HFFc6 (cell line): Measurements from ENCODE around the gene CA6. TPM values are rescaled to one million over a fixed set of nuclear protein-coding genes. Genes with fewer than 3 reads are reported as not detected.

Experiments
- DNase-seq: peaks from one replicate; pipeline ENCODE4 v3.0.0-alpha.2; 2018
- H3K27ac Mint-ChIP-seq: 2 replicates; pipeline ENCODE4 v1.8.0; 2020; ENCODE audit warnings: mild to moderate bottlenecking, mixed read lengths
- H3K27me3 Mint-ChIP-seq: 2 replicates; pipeline ENCODE4 v1.8.0; 2021; ENCODE audit warnings: mild to moderate bottlenecking, moderate library complexity, mixed read lengths; ENCODE audit not compliant: insufficient read depth
- H3K36me3 Mint-ChIP-seq: 2 replicates; pipeline ENCODE4 v1.8.0; 2021; ENCODE audit warnings: low read depth, mixed read lengths
- H3K4me1 Mint-ChIP-seq: 2 replicates; pipeline ENCODE4 v1.8.0; 2020; ENCODE audit warnings: low read depth, mixed read lengths
- H3K4me3 Mint-ChIP-seq: 2 replicates; pipeline ENCODE4 v1.8.0; 2020; ENCODE audit warnings: mild to moderate bottlenecking, moderate library complexity, mixed read lengths
- H3K9me3 Mint-ChIP-seq: 2 replicates; pipeline ENCODE4 v1.8.0; 2020; ENCODE audit warnings: mild to moderate bottlenecking, mixed read lengths
- total RNA-seq, 6 experiments: library from RNA; stranded (reverse); fragmentation: NEBNext Ultra II Directional; extraction: Animal tissue kit (Norgen Biotek cat#: 25700); gene quantifications; 2 replicates in 1 of 6; 3 replicates in 5 of 6; pipeline ENCODE4 v1.2.3, GENCODE V29; 2021
- TF ChIP-seq, protein P1 (sequence below): fragments of 200-600 bp; sonication (generic); IDR thresholded peaks from 2 replicates; pipeline ENCODE4 v1.5.0; 2021; ENCODE audit warnings: antibody characterized with exemption, mild to moderate bottlenecking

Gene CA6
- total RNA-seq, 6 experiments from 2014 or later, result not detected

DNA sequence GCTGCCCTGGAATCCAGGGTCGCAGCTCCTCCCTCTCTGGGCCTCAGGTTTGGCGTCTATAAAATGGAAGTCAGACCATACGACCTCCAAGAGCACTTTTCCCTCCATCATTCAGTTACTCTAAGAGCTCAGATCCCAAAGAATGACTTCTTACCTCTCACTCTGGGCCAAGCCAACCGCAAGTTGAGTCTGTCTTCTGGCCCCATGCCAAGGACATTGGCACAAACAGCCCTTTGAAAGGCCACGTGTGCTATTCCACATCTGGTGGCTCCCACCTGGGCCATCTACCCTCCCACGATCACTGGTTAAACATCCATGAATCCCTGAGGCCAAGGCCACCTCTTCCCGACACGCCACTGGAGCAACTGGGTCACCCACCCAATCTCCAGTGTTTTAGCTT lies 68.2 kb downstream of the CA6 start:
- TF ChIP-seq, protein P1, sequence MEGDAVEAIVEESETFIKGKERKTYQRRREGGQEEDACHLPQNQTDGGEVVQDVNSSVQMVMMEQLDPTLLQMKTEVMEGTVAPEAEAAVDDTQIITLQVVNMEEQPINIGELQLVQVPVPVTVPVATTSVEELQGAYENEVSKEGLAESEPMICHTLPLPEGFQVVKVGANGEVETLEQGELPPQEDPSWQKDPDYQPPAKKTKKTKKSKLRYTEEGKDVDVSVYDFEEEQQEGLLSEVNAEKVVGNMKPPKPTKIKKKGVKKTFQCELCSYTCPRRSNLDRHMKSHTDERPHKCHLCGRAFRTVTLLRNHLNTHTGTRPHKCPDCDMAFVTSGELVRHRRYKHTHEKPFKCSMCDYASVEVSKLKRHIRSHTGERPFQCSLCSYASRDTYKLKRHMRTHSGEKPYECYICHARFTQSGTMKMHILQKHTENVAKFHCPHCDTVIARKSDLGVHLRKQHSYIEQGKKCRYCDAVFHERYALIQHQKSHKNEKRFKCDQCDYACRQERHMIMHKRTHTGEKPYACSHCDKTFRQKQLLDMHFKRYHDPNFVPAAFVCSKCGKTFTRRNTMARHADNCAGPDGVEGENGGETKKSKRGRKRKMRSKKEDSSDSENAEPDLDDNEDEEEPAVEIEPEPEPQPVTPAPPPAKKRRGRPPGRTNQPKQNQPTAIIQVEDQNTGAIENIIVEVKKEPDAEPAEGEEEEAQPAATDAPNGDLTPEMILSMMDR, result no peak
- Mint-ChIP-seq H3K36me3 (no peaks in the 10 kb centered on the region), H3K27ac (no peak overlapping the region), H3K9me3 (no peaks in the 10 kb centered on the region), H3K4me1 (0 out of 2 replicates have a peak, but pooled peaks cover 6% of the 10 kb centered on the region), H3K27me3 (peaks cover 24% of the 10 kb centered on the region), H3K4me3 (no peak overlapping the region)
- no peak for DNase-seq

DNA sequence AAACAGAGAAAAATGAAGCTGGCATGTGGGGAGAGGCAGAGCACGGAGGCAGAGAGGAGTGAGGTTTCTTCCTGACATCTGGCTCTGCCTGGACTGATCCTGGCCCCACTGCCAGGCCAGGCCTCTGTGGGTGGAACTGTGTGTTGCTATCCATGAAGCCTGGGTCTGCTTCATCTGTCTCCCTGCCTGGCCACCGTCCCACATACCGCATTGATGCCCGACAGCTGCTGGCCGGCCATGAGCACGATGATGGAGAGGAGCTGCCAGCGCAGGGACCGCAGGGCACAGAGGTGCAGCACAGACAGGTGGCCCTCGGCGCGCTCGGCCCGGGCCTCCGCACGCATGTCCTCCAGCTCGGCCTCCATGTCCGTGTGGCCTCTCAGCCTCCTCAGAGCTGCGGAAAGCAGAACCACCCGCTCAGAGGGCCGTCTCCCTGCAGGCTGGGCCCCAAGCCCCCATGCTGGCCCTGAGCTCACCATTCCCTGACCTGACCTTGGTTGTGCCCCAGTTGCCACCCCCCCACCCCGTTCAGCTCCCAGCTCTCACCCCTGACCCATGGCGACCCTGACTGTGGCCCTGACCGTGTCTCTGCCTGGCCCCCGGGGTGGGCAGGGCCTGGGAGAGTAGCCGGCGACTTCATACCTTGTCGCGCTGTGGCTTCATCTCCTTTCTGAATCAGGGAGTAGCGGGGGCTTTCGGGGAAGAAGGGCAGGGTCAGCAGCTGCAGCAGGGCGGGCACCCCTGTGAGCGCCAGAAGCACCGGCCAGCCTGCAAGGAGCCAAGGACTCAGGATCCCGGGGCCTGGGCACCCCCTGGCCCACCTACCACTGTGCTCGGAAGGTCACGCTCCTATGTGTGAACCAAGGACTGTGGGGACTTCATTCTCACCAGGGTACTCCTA lies 69.1 kb downstream of the CA6 start:
- H3K36me3 Mint-ChIP-seq, result no peaks in the 10 kb centered on the region
- TF ChIP-seq, protein P1, result no peak
- no peak overlapping the region for H3K27ac Mint-ChIP-seq
- no peaks in the 10 kb centered on the region for H3K9me3 Mint-ChIP-seq
- 0 out of 2 replicates have a peak, but pooled peaks cover 6% of the 10 kb centered on the region for H3K4me1 Mint-ChIP-seq
- peaks cover 24% of the 10 kb centered on the region for H3K27me3 Mint-ChIP-seq
- DNase-seq, result no peak
- no peak overlapping the region for H3K4me3 Mint-ChIP-seq

DNA sequence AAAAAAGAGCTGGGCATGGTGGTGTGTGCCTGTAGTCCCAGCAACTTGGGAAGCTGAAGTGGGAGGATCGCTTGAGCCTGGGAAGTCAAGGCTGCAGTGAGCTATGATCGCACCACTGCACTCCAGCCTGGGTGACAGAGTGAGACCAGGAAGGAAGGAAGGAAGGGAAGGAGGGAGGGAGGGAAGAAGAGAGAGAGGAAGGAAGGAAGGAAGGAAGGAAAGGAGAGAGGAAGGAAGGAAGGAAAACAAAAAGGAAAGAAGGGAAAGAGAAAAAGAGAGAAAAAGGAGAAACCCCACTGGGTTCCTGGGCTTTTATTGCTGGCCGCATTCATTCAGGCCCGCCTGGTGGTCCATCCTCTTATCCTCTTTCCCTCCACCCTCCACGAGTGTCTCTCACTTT lies 70.8 kb downstream of the CA6 start:
- Mint-ChIP-seq H3K27me3 (peaks cover 31% of the 10 kb centered on the region), H3K36me3 (no peaks in the 10 kb centered on the region), H3K4me3 (no peak overlapping the region), H3K9me3 (no peaks in the 10 kb centered on the region), H3K27ac (no peak overlapping the region), H3K4me1 (0 out of 2 replicates have a peak, but pooled peaks cover 6% of the 10 kb centered on the region)
- DNase-seq, result no peak
- TF ChIP-seq, protein P1, result no peak

DNA sequence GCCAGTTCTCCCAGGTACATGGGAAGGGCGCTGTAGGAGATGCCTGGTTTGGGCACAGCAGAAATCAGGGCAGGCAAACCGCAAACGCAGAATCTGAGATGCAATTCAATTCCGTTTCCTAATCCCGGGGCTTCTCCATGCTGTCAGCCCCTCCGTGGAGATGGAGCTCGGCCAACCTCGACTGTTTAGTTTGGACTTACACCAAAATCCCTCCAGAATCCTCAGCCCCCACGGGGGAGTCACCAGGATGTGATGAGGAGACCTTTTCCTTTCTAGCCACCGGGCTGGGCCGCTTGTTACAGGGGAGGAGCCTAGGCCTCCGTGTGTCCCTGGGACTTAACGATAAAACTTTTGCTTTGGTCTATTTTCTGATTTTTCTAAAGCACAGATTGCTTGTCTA lies 72.7 kb downstream of the CA6 start:
- Mint-ChIP-seq H3K4me3 (no peak overlapping the region), H3K27me3 (peaks cover 33% of the 10 kb centered on the region), H3K27ac (no peak overlapping the region), H3K4me1 (no peaks in the 10 kb centered on the region), H3K9me3 (no peaks in the 10 kb centered on the region), H3K36me3 (no peaks in the 10 kb centered on the region)
- no peak for DNase-seq
- TF ChIP-seq, protein P1, result no peak

GRCh38 chr1:9019896-9020295 lies 74.2 kb downstream of the CA6 start:
- no peaks in the 10 kb centered on the region for H3K4me1 Mint-ChIP-seq
- no peaks in the 10 kb centered on the region for H3K9me3 Mint-ChIP-seq
- no peak overlapping the region for H3K4me3 Mint-ChIP-seq
- H3K27ac Mint-ChIP-seq, result no peak overlapping the region
- H3K36me3 Mint-ChIP-seq, result no peaks in the 10 kb centered on the region
- H3K27me3 Mint-ChIP-seq, result peaks cover 32% of the 10 kb centered on the region
- TF ChIP-seq, protein P1, result no peak
- DNase-seq, result no peak
